ENCODE data around the gene PELI3.

Gene PELI3

GRCh38 chr11:66510271-66510989, 43.7 kb downstream of the PELI3 start, which contains the start of gene BBS1:
Gene BBS1 (plus strand): TSS chr11:66510635. CDS start chr11:66510660, 25 bp downstream.
- peak; percentile 88 for DNase-seq

- no peak for DNase-seq
Measured at GRCh38 chr11:66510990-66511339, 44.3 kb downstream of the PELI3 start.

DNA sequence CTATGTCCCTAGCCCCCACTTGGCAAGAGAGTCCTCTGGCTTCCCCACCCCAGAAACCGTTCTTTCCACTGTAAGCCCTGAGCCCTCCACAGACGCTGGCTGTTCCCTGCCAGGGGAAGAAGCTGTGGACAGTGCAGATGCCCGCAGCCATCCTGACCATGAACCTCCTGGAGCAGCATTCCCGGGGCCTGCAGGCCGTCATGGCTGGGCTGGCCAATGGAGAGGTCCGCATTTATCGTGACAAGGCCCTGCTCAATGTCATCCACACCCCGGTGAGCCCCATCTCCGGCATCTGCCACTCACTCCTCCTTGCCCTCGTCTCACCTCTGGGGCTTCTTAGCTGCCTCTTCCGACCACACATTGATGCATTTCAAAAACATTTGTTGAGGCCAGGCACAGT, 56.9 kb downstream of the PELI3 start:
- DNase-seq: no peak

- no peak for DNase-seq
Measured at GRCh38 chr11:66524304-66525040, 57.8 kb downstream of the PELI3 start.

All from hematopoietic multipotent progenitor cell treated with erythropoietin and hydrocortisone succinate and interleukin-3 and kit ligand, for 4 days (in vitro differentiated cells).